ENCODE measurements around the gene TNFRSF12A. TPM values are rescaled to one million over a fixed set of nuclear protein-coding genes. Genes with fewer than 3 reads are reported as not detected.

Gene TNFRSF12A
- total and polyA plus RNA-seq, 2 of the 13 experiments (the other 11 are each of a cell fraction or from before 2014, with no cell fraction given), result 61.9 to 66.0 TPM

DNA sequence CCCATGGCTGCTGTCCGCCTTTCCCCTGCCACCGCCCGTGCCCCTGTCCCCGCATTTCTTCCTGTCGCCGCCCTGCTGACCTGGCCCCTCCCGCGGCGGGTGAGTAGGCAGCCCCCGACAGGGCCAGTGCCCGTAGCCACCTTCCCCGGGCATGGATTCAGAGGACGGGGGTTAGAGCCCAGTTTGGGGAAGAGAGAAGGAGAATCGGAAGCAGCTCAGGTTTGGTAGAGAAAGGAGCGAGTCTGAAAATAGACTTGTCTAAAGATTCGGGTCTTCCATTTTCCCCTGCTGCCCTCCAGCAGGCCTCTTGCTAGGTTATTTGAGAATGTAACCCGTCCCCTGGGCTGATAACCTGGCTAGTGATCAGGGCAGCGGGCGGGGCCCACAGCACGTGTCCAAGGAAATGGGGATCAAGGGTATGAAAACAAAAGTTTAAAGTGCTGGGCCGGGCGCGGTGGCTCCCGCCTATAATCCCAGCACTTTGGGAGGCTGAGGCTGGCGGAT, 15.3 kb upstream of the TNFRSF12A start (continued):
- TF ChIP-seq, protein P1, sequence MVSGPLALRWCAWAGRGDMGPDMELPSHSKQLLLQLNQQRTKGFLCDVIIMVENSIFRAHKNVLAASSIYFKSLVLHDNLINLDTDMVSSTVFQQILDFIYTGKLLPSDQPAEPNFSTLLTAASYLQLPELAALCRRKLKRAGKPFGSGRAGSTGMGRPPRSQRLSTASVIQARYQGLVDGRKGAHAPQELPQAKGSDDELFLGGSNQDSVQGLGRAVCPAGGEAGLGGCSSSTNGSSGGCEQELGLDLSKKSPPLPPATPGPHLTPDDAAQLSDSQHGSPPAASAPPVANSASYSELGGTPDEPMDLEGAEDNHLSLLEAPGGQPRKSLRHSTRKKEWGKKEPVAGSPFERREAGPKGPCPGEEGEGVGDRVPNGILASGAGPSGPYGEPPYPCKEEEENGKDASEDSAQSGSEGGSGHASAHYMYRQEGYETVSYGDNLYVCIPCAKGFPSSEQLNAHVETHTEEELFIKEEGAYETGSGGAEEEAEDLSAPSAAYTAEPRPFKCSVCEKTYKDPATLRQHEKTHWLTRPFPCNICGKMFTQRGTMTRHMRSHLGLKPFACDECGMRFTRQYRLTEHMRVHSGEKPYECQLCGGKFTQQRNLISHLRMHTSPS (CRISPR knock-in tag; IDR thresholded peaks at IDR 0.05; ENCODE audit: low read depth), result peak; percentile 46; the same call in 1 of the 2 replicates
- TF ChIP-seq PHB2 (IDR thresholded peaks at IDR 0.05; ENCODE audit: partially characterized antibody) (no peak), SETDB1 (CRISPR knock-in tag; IDR thresholded peaks at IDR 0.05; ENCODE audit: borderline replicate concordance) (no peak), ZNF652 (CRISPR knock-in tag; IDR thresholded peaks at IDR 0.05; ENCODE audit: borderline replicate concordance, low read depth) (no peak), NCOA2 (CRISPR knock-in tag; IDR thresholded peaks at IDR 0.05) (peak; percentile 40; the same call in 1 of the 2 replicates), RARA (CRISPR knock-in tag; IDR thresholded peaks at IDR 0.05) (0 out of 2 replicates have a peak, but pooled peaks have one; percentile 8), ARNTL (CRISPR knock-in tag; IDR thresholded peaks at IDR 0.05) (peak; percentile 79), SOX13 (IDR thresholded peaks at IDR 0.05) (no peak), SOX13 (CRISPR knock-in tag; conservative IDR thresholded peaks at IDR 0.05 in 1 of 2, IDR thresholded peaks at IDR 0.05 in 1 of 2) (peak in 1 of 2 experiments; percentile 33; a peak in 1 of 4 replicates), HES4 (CRISPR knock-in tag; IDR thresholded peaks at IDR 0.05; ENCODE audit: borderline replicate concordance) (no peak), YEATS4 (CRISPR knock-in tag; IDR thresholded peaks at IDR 0.05; ENCODE audit: borderline replicate concordance) (no peak), SOX6 (IDR thresholded peaks at IDR 0.05) (no peak), SOX6 (CRISPR knock-in tag; IDR thresholded peaks at IDR 0.05) (0 out of 2 replicates have a peak, but pooled peaks have one; percentile 39), PCBP1 (IDR thresholded peaks at IDR 0.05; ENCODE audit: borderline replicate concordance, low read depth, low read length) (no peak), ZNF724P (CRISPR knock-in tag; IDR thresholded peaks at IDR 0.05; ENCODE audit: borderline replicate concordance) (no peak), ZNF563 (CRISPR knock-in tag; IDR thresholded peaks at IDR 0.05) (no peak)
- TF ChIP-seq, protein P2, sequence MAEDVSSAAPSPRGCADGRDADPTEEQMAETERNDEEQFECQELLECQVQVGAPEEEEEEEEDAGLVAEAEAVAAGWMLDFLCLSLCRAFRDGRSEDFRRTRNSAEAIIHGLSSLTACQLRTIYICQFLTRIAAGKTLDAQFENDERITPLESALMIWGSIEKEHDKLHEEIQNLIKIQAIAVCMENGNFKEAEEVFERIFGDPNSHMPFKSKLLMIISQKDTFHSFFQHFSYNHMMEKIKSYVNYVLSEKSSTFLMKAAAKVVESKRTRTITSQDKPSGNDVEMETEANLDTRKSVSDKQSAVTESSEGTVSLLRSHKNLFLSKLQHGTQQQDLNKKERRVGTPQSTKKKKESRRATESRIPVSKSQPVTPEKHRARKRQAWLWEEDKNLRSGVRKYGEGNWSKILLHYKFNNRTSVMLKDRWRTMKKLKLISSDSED (CRISPR knock-in tag; IDR thresholded peaks at IDR 0.05), result no peak
- TF ChIP-seq, protein P3, sequence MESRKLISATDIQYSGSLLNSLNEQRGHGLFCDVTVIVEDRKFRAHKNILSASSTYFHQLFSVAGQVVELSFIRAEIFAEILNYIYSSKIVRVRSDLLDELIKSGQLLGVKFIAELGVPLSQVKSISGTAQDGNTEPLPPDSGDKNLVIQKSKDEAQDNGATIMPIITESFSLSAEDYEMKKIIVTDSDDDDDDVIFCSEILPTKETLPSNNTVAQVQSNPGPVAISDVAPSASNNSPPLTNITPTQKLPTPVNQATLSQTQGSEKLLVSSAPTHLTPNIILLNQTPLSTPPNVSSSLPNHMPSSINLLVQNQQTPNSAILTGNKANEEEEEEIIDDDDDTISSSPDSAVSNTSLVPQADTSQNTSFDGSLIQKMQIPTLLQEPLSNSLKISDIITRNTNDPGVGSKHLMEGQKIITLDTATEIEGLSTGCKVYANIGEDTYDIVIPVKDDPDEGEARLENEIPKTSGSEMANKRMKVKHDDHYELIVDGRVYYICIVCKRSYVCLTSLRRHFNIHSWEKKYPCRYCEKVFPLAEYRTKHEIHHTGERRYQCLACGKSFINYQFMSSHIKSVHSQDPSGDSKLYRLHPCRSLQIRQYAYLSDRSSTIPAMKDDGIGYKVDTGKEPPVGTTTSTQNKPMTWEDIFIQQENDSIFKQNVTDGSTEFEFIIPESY (CRISPR knock-in tag; IDR thresholded peaks at IDR 0.05), result no peak
- TF ChIP-seq, protein P4, sequence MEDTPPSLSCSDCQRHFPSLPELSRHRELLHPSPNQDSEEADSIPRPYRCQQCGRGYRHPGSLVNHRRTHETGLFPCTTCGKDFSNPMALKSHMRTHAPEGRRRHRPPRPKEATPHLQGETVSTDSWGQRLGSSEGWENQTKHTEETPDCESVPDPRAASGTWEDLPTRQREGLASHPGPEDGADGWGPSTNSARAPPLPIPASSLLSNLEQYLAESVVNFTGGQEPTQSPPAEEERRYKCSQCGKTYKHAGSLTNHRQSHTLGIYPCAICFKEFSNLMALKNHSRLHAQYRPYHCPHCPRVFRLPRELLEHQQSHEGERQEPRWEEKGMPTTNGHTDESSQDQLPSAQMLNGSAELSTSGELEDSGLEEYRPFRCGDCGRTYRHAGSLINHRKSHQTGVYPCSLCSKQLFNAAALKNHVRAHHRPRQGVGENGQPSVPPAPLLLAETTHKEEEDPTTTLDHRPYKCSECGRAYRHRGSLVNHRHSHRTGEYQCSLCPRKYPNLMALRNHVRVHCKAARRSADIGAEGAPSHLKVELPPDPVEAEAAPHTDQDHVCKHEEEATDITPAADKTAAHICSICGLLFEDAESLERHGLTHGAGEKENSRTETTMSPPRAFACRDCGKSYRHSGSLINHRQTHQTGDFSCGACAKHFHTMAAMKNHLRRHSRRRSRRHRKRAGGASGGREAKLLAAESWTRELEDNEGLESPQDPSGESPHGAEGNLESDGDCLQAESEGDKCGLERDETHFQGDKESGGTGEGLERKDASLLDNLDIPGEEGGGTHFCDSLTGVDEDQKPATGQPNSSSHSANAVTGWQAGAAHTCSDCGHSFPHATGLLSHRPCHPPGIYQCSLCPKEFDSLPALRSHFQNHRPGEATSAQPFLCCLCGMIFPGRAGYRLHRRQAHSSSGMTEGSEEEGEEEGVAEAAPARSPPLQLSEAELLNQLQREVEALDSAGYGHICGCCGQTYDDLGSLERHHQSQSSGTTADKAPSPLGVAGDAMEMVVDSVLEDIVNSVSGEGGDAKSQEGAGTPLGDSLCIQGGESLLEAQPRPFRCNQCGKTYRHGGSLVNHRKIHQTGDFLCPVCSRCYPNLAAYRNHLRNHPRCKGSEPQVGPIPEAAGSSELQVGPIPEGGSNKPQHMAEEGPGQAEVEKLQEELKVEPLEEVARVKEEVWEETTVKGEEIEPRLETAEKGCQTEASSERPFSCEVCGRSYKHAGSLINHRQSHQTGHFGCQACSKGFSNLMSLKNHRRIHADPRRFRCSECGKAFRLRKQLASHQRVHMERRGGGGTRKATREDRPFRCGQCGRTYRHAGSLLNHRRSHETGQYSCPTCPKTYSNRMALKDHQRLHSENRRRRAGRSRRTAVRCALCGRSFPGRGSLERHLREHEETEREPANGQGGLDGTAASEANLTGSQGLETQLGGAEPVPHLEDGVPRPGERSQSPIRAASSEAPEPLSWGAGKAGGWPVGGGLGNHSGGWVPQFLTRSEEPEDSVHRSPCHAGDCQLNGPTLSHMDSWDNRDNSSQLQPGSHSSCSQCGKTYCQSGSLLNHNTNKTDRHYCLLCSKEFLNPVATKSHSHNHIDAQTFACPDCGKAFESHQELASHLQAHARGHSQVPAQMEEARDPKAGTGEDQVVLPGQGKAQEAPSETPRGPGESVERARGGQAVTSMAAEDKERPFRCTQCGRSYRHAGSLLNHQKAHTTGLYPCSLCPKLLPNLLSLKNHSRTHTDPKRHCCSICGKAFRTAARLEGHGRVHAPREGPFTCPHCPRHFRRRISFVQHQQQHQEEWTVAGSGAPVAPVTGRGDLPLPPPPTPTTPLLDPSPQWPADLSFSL (CRISPR knock-in tag; IDR thresholded peaks at IDR 0.05), result no peak

Data from HepG2 (cell line).